WTC11 (cell line): Measurements from ENCODE around the gene ZSCAN20. TPM values are rescaled to one million over a fixed set of nuclear protein-coding genes. Genes with fewer than 3 reads are reported as not detected.

Source experiments
- ATAC-seq: fragments of 200-7000 bp; cut with Tn5 transposase; 2 replicates; pipeline ENCODE4 v1.10.0; 2021; ENCODE audit warnings: mild to moderate bottlenecking, moderate library complexity
- CTCF ChIA-PET: fragments of 300-600 bp; sonication (Branson Sonifier 250); formaldehyde crosslinking; loops from one replicate; lab custom pipeline; 2021; ENCODE audit warnings: antibody characterized with exemption; lab: Charles Lee
- POLR2A ChIA-PET: fragments of 350-600 bp; sonication (Branson Sonifier 250); formaldehyde crosslinking; loops from one replicate; lab custom pipeline; 2021; ENCODE audit warnings: antibody characterized with exemption; lab: Charles Lee
- DNase-seq: peaks from one replicate; pipeline ENCODE4 v3.0.0; 2021; ENCODE audit warnings: low spot score
- H3K27ac Mint-ChIP-seq: 2 replicates; pipeline ENCODE4 v1.8.0; 2021; ENCODE audit warnings: mixed read lengths
- H3K27me3 Mint-ChIP-seq: 2 replicates; pipeline ENCODE4 v1.8.0; 2021; ENCODE audit warnings: low read depth, mild to moderate bottlenecking, moderate library complexity, mixed read lengths
- H3K36me3 Mint-ChIP-seq: 2 replicates; pipeline ENCODE4 v1.8.0; 2021; ENCODE audit warnings: mixed read lengths
- H3K4me1 Mint-ChIP-seq: 2 replicates; pipeline ENCODE4 v1.8.0; 2022; ENCODE audit warnings: mixed read lengths
- H3K4me3 Mint-ChIP-seq: 2 replicates; pipeline ENCODE4 v1.8.0; 2021; ENCODE audit warnings: mild to moderate bottlenecking, moderate library complexity, mixed read lengths
- H3K9me3 Mint-ChIP-seq: 2 replicates; pipeline ENCODE4 v1.8.0; 2021; ENCODE audit warnings: mixed read lengths
- ELF4 ChIP-seq: sonication (generic); formaldehyde crosslinking; IDR thresholded peaks from 2 replicates; pipeline ENCODE4 v1.8.1; 2022; ENCODE audit warnings: low read depth, mild to moderate bottlenecking, moderate library complexity, missing genetic modification reagents
- GRHL2 ChIP-seq: fragments of 250-450 bp; sonication (Bioruptor Pico); IDR thresholded peaks from 2 replicates; pipeline ENCODE4 v1.8.0; 2022; ENCODE audit warnings: mild to moderate bottlenecking, moderate library complexity; ENCODE audit not compliant: insufficient replicate concordance, severe bottlenecking
- KAT7 ChIP-seq: sonication (generic); formaldehyde crosslinking; IDR thresholded peaks from 2 replicates; pipeline ENCODE4 v1.8.1; 2023; ENCODE audit warnings: missing genetic modification reagents, mild to moderate bottlenecking, borderline replicate concordance
- MYBL2 ChIP-seq: sonication (generic); formaldehyde crosslinking; IDR thresholded peaks from 2 replicates; pipeline ENCODE4 v1.8.1; 2023; ENCODE audit warnings: mild to moderate bottlenecking, moderate library complexity, missing genetic modification reagents
- NFATC4 ChIP-seq: fragments of 250-450 bp; sonication (Bioruptor Pico); IDR thresholded peaks from 2 replicates; pipeline ENCODE4 v1.9.0; 2021; ENCODE audit warnings: mild to moderate bottlenecking
- RELA ChIP-seq: sonication (generic); formaldehyde crosslinking; IDR thresholded peaks from 2 replicates; pipeline ENCODE4 v1.8.1; 2022; ENCODE audit warnings: missing genetic modification reagents, mild to moderate bottlenecking, borderline replicate concordance
- SOX15 ChIP-seq: fragments of 250-450 bp; sonication (Bioruptor Pico); IDR thresholded peaks from 2 replicates; pipeline ENCODE4 v1.9.0; 2021; ENCODE audit warnings: mild to moderate bottlenecking
- TEAD4 ChIP-seq: sonication (generic); formaldehyde crosslinking; IDR thresholded peaks from 2 replicates; pipeline ENCODE4 v1.8.0; 2022; ENCODE audit warnings: mild to moderate bottlenecking, missing genetic modification reagents
- ZBTB21 ChIP-seq: sonication (generic); formaldehyde crosslinking; IDR thresholded peaks from 2 replicates; pipeline ENCODE4 v1.8.1; 2023; ENCODE audit warnings: mild to moderate bottlenecking, missing genetic modification reagents, borderline replicate concordance
- ZNF219 ChIP-seq: sonication (generic); formaldehyde crosslinking; IDR thresholded peaks from 2 replicates; pipeline ENCODE4 v1.8.0; 2023; ENCODE audit warnings: missing genetic modification reagents, mild to moderate bottlenecking, borderline replicate concordance
- ZNF423 ChIP-seq: fragments of 250-450 bp; sonication (Bioruptor Pico); IDR thresholded peaks from 2 replicates; pipeline ENCODE4 v2.1.2; 2022; ENCODE audit warnings: mild to moderate bottlenecking, moderate library complexity
- ZNF671 ChIP-seq: fragments of 250-450 bp; sonication (Bioruptor Pico); IDR thresholded peaks from 2 replicates; pipeline ENCODE4 v1.8.0; 2021; ENCODE audit warnings: mild to moderate bottlenecking
- total RNA-seq: library from RNA; stranded (reverse); gene quantifications from 3 replicates; pipeline ENCODE4 v1.2.3, GENCODE V29; 2021
- TF ChIP-seq, protein P1 (sequence below): sonication (generic); formaldehyde crosslinking; IDR thresholded peaks from 2 replicates; pipeline ENCODE4 v1.8.1; 2023; ENCODE audit warnings: mild to moderate bottlenecking, missing genetic modification reagents
- TF ChIP-seq, protein P2 (sequence below): fragments of 250-450 bp; sonication (Bioruptor Pico); IDR thresholded peaks from 2 replicates; pipeline ENCODE4 v1.9.0; 2021; ENCODE audit warnings: mild to moderate bottlenecking, borderline replicate concordance
- TF ChIP-seq, protein P3 (sequence below): fragments of 250-450 bp; sonication (Bioruptor Pico); IDR thresholded peaks from 2 replicates; pipeline ENCODE4 v1.9.0; 2021; ENCODE audit warnings: mild to moderate bottlenecking
- TF ChIP-seq, protein P4 (sequence below): fragments of 250-450 bp; sonication (Bioruptor Pico); IDR thresholded peaks from 2 replicates; pipeline ENCODE4 v1.9.0; 2021; ENCODE audit warnings: mild to moderate bottlenecking
- TF ChIP-seq, protein P5 (sequence below): sonication (generic); formaldehyde crosslinking; IDR thresholded peaks from 2 replicates; pipeline ENCODE4 v1.8.1; 2023; ENCODE audit warnings: mild to moderate bottlenecking, missing genetic modification reagents, borderline replicate concordance
- TF ChIP-seq, protein P6 (sequence below): sonication (generic); formaldehyde crosslinking; conservative IDR thresholded peaks from 2 replicates; pipeline ENCODE4 v1.8.1; 2022; ENCODE audit warnings: mild to moderate bottlenecking, missing genetic modification reagents

ZSCAN20 gene
- total RNA-seq, 1 experiment from 2014 or later: 3.7 TPM

DNA sequence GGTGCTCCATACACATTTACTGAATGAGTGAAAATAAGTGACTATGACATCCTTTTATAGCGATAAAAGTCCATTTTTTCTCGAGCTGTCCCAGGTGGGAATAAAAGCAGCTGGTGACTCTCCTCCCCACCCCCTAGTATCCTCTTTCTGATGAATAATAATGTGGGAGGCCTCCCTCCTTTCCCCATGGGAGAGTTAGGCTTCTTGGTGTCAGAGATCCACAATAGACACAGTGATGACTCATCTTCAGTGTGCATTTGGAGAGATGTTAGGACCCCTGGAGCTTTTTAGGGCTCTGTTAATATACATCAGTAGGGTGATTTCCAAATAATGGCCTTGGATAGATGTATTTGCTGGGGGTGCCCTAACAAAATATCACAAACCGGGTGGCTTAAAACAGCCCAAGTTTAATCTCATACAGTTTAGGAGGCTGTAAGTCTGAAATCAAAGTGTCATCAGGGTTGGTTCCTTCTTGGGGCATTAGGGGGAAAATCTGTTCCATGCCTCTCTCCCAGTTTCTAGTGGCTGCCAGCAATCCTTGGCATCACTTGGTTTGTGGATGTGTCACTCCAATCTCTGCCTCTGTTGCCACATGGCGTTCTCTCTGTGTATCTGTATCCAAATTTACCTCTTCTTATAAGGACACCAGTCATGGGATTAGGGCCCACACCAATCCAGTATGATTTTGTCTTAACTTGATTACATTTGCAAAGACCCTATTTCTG is 37.2 kb upstream of the ZSCAN20 start:
- no peak for ATAC-seq
- DNase-seq: no peak
- H3K27ac Mint-ChIP-seq: no peak overlapping the region
- TF ChIP-seq TEAD4: no peak
- TF ChIP-seq, protein P1, sequence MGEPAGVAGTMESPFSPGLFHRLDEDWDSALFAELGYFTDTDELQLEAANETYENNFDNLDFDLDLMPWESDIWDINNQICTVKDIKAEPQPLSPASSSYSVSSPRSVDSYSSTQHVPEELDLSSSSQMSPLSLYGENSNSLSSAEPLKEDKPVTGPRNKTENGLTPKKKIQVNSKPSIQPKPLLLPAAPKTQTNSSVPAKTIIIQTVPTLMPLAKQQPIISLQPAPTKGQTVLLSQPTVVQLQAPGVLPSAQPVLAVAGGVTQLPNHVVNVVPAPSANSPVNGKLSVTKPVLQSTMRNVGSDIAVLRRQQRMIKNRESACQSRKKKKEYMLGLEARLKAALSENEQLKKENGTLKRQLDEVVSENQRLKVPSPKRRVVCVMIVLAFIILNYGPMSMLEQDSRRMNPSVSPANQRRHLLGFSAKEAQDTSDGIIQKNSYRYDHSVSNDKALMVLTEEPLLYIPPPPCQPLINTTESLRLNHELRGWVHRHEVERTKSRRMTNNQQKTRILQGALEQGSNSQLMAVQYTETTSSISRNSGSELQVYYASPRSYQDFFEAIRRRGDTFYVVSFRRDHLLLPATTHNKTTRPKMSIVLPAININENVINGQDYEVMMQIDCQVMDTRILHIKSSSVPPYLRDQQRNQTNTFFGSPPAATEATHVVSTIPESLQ (CRISPR knock-in tag): no peak
- TF ChIP-seq, protein P2, sequence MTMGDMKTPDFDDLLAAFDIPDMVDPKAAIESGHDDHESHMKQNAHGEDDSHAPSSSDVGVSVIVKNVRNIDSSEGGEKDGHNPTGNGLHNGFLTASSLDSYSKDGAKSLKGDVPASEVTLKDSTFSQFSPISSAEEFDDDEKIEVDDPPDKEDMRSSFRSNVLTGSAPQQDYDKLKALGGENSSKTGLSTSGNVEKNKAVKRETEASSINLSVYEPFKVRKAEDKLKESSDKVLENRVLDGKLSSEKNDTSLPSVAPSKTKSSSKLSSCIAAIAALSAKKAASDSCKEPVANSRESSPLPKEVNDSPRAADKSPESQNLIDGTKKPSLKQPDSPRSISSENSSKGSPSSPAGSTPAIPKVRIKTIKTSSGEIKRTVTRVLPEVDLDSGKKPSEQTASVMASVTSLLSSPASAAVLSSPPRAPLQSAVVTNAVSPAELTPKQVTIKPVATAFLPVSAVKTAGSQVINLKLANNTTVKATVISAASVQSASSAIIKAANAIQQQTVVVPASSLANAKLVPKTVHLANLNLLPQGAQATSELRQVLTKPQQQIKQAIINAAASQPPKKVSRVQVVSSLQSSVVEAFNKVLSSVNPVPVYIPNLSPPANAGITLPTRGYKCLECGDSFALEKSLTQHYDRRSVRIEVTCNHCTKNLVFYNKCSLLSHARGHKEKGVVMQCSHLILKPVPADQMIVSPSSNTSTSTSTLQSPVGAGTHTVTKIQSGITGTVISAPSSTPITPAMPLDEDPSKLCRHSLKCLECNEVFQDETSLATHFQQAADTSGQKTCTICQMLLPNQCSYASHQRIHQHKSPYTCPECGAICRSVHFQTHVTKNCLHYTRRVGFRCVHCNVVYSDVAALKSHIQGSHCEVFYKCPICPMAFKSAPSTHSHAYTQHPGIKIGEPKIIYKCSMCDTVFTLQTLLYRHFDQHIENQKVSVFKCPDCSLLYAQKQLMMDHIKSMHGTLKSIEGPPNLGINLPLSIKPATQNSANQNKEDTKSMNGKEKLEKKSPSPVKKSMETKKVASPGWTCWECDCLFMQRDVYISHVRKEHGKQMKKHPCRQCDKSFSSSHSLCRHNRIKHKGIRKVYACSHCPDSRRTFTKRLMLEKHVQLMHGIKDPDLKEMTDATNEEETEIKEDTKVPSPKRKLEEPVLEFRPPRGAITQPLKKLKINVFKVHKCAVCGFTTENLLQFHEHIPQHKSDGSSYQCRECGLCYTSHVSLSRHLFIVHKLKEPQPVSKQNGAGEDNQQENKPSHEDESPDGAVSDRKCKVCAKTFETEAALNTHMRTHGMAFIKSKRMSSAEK (CRISPR knock-in tag): no peak
- TF ChIP-seq, protein P3, sequence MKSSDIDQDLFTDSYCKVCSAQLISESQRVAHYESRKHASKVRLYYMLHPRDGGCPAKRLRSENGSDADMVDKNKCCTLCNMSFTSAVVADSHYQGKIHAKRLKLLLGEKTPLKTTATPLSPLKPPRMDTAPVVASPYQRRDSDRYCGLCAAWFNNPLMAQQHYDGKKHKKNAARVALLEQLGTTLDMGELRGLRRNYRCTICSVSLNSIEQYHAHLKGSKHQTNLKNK (CRISPR knock-in tag): no peak
- TF ChIP-seq SOX15: no peak
- no peak for TF ChIP-seq ZBTB21 (CRISPR knock-in tag)
- no peak for TF ChIP-seq RELA
- TF ChIP-seq, all 79 proteins: peak for 0
- POLR2A ChIA-PET: no interaction called here
- Mint-ChIP-seq H3K36me3 (no peaks in the 10 kb centered on the region), H3K4me1 (peaks cover 18% of the 10 kb centered on the region), H3K27me3 (peaks cover 37% of the 10 kb centered on the region), H3K4me3 (no peak overlapping the region), H3K9me3 (no peaks in the 10 kb centered on the region)
- CTCF ChIA-PET: no interaction called here

DNA sequence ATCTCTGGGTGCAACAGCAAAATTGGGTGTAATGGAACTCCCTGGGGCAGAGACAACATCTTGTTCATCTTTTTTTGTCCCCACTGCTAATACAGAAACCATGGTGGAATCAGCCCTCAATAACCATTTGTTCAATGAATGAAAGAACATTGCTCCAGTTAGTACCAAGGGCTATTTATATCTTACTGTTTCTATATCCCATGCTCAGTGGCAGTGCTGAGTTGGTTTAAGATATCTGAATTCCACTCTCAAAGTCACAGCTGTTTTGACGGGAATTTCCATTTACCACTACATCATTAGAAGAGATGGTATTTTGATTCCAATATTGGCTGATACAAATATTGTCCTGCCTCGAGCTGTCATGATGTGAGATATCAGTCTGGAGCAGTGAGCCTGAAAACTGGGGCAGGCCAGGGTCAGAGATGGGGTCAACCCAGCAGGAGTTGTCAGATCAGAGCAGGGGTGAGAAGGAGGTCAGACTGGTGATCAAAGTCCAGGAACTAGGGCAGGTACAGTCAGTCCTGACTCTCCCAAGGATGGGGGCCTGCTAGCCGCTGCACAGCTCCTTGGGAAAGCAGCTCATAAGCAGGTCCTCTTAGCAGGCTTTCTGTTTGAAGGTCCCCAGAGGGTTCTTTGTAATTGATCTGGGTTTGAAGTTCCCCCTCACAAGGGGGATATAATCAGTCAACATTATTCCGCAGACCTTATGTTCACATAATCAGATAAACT is 35.7 kb upstream of the ZSCAN20 start:
- ATAC-seq (no peak), DNase-seq (no peak)
- Mint-ChIP-seq H3K9me3 (no peaks in the 10 kb centered on the region), H3K27ac (no peak overlapping the region), H3K4me3 (no peak overlapping the region), H3K36me3 (no peaks in the 10 kb centered on the region), H3K27me3 (peaks cover 36% of the 10 kb centered on the region), H3K4me1 (peaks cover 14% of the 10 kb centered on the region)
- ChIA-PET CTCF (no interaction called here), POLR2A (no interaction called here)
- no peak for TF ChIP-seq RELA
- TF ChIP-seq, protein P4, sequence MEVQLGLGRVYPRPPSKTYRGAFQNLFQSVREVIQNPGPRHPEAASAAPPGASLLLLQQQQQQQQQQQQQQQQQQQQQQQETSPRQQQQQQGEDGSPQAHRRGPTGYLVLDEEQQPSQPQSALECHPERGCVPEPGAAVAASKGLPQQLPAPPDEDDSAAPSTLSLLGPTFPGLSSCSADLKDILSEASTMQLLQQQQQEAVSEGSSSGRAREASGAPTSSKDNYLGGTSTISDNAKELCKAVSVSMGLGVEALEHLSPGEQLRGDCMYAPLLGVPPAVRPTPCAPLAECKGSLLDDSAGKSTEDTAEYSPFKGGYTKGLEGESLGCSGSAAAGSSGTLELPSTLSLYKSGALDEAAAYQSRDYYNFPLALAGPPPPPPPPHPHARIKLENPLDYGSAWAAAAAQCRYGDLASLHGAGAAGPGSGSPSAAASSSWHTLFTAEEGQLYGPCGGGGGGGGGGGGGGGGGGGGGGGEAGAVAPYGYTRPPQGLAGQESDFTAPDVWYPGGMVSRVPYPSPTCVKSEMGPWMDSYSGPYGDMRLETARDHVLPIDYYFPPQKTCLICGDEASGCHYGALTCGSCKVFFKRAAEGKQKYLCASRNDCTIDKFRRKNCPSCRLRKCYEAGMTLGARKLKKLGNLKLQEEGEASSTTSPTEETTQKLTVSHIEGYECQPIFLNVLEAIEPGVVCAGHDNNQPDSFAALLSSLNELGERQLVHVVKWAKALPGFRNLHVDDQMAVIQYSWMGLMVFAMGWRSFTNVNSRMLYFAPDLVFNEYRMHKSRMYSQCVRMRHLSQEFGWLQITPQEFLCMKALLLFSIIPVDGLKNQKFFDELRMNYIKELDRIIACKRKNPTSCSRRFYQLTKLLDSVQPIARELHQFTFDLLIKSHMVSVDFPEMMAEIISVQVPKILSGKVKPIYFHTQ: no peak
- no peak for TF ChIP-seq KAT7 (CRISPR knock-in tag)
- no peak for TF ChIP-seq TEAD4
- no peak for TF ChIP-seq SOX15
- TF ChIP-seq, protein P5, sequence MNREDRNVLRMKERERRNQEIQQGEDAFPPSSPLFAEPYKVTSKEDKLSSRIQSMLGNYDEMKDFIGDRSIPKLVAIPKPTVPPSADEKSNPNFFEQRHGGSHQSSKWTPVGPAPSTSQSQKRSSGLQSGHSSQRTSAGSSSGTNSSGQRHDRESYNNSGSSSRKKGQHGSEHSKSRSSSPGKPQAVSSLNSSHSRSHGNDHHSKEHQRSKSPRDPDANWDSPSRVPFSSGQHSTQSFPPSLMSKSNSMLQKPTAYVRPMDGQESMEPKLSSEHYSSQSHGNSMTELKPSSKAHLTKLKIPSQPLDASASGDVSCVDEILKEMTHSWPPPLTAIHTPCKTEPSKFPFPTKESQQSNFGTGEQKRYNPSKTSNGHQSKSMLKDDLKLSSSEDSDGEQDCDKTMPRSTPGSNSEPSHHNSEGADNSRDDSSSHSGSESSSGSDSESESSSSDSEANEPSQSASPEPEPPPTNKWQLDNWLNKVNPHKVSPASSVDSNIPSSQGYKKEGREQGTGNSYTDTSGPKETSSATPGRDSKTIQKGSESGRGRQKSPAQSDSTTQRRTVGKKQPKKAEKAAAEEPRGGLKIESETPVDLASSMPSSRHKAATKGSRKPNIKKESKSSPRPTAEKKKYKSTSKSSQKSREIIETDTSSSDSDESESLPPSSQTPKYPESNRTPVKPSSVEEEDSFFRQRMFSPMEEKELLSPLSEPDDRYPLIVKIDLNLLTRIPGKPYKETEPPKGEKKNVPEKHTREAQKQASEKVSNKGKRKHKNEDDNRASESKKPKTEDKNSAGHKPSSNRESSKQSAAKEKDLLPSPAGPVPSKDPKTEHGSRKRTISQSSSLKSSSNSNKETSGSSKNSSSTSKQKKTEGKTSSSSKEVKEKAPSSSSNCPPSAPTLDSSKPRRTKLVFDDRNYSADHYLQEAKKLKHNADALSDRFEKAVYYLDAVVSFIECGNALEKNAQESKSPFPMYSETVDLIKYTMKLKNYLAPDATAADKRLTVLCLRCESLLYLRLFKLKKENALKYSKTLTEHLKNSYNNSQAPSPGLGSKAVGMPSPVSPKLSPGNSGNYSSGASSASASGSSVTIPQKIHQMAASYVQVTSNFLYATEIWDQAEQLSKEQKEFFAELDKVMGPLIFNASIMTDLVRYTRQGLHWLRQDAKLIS (CRISPR knock-in tag): no peak
- no peak for TF ChIP-seq GRHL2 (CRISPR knock-in tag)
- TF ChIP-seq NFATC4: no peak
- TF ChIP-seq, protein P3 (CRISPR knock-in tag): no peak
- TF ChIP-seq, protein P6, sequence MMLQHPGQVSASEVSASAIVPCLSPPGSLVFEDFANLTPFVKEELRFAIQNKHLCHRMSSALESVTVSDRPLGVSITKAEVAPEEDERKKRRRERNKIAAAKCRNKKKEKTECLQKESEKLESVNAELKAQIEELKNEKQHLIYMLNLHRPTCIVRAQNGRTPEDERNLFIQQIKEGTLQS (CRISPR knock-in tag): no peak
- TF ChIP-seq MYBL2 (CRISPR knock-in tag): no peak
- no peak for TF ChIP-seq ELF4 (CRISPR knock-in tag)
- TF ChIP-seq ZNF423 (CRISPR knock-in tag): no peak
- no peak for TF ChIP-seq ZNF219 (CRISPR knock-in tag)
- no peak for TF ChIP-seq ZNF671
